Fibroblast of the aortic adventitia (primary cell): ENCODE results near the gene CAP2. TPM values are rescaled to one million over a fixed set of nuclear protein-coding genes. Genes with fewer than 3 reads are reported as not detected.
"Not testable (repeated sequence)": the region's sequence is repeated elsewhere in the genome, so short reads cannot be mapped to it uniquely, and the experiment has no call there.

Experiments
- DNase-seq: peaks from one replicate; pipeline ENCODE4 v3.0.0-alpha.2; 2010; ENCODE audit warnings: low read depth
- H3K4me3 ChIP-seq: 2 replicates; pipeline ENCODE4 v1.5.1; 2011; ENCODE audit warnings: low read depth, mild to moderate bottlenecking, control low read depth, low read length, moderate library complexity
- total RNA-seq: library from RNA; depleted of rRNA; stranded (reverse); fragments of >200 nt; gene quantifications from 2 replicates; pipeline ENCODE4 v1.2.3, GENCODE V29; 2012; ENCODE audit warnings: low replicate concordance
- TF ChIP-seq, protein P1 (sequence below): IDR thresholded peaks from 2 replicates; pipeline ENCODE4 v1.5.1; 2011; ENCODE audit warnings: mild to moderate bottlenecking, low read length, control low read depth, inconsistent platforms; ENCODE audit not compliant: insufficient read depth

Gene CAP2
- total RNA-seq, 1 donor = 8.7 TPM

DNA sequence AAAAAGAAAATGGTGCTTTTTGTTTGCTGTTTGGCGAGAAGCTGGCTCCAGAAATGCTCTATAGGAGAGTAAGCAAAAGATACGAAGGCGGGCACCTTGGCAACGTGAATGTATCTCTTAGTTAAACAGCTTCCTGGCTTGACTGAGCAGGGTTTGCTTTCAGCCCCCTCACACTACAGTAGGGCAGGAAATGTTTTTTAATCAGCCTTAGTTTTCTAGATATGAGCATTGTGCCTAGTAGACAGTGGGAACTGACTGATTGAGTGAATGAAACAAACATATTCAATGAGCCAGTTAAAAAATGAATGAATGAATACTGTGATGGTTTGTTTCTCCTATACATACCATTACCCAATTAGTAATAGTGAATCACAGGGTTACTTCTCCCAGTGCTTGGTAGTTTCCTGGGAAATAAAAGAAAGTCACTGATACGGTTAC, 19.9 kb downstream of the CAP2 start:
- DNase-seq = peak; percentile 9
- TF ChIP-seq, protein P1, sequence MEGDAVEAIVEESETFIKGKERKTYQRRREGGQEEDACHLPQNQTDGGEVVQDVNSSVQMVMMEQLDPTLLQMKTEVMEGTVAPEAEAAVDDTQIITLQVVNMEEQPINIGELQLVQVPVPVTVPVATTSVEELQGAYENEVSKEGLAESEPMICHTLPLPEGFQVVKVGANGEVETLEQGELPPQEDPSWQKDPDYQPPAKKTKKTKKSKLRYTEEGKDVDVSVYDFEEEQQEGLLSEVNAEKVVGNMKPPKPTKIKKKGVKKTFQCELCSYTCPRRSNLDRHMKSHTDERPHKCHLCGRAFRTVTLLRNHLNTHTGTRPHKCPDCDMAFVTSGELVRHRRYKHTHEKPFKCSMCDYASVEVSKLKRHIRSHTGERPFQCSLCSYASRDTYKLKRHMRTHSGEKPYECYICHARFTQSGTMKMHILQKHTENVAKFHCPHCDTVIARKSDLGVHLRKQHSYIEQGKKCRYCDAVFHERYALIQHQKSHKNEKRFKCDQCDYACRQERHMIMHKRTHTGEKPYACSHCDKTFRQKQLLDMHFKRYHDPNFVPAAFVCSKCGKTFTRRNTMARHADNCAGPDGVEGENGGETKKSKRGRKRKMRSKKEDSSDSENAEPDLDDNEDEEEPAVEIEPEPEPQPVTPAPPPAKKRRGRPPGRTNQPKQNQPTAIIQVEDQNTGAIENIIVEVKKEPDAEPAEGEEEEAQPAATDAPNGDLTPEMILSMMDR = no peak
- no peak overlapping the region for H3K4me3 ChIP-seq

DNA sequence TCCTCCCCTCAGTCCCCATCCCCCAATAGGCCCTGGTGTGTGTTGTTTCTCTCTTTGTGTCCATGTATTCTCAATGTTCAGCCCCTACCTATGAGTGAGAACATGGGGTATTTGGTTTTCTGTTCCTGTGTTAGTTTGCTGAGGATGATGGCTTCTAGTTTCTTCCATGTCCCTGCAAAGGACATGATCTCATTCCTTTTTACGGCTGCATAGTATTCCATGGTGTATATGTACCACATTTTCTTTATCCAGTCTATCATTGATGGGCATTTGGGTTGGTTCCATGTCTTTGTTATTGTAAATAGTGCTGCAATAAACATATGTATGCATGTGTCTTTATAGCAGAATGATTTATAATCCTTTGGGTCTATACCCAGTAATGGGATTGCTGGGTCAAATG, 21.0 kb downstream of the CAP2 start:
- not testable (repeated sequence) for H3K4me3 ChIP-seq, DNase-seq

DNA sequence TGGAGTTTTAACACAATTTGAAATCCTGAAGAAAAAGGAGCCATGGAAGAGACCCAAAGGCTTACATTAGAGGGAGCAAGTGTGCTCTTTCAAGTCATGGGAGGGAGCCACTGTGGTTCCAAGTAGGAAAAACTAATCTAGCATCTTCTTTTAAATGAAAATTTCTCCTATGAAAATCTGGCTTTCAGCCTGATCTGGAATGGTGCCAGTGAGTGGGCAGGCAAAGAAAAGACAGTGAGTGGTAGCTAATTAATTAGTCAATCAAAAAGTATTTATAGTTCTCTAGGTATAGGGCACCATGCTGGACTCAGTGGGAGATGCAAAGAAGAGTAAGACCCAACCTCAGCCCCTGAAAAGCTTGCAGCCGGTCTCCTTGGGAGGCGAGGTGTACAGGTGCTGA, 21.9 kb downstream of the CAP2 start:
- no peak overlapping the region for H3K4me3 ChIP-seq
- TF ChIP-seq, protein P1 = no peak
- DNase-seq = no peak

DNA sequence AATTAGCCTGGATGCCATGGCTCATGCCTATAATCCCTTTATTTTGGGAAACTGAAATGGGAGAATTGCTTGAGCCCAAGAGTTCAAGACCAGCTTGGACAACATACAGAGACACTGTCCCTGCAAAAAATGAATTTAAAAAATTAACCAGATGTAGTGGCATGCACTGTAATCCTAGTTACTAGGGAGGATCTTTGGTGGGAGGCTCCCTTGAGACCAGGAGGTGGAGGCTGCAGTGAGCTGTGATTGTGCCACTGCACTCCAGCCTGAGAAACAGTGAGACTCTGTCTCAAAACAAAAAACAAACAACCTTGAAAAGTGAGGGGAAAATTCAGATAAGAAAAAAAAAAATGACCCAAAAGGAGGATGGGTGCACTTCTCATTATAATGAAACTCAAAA, 23.4 kb downstream of the CAP2 start:
- no peak overlapping the region for H3K4me3 ChIP-seq
- TF ChIP-seq, protein P1 = no peak
- no peak for DNase-seq

DNA sequence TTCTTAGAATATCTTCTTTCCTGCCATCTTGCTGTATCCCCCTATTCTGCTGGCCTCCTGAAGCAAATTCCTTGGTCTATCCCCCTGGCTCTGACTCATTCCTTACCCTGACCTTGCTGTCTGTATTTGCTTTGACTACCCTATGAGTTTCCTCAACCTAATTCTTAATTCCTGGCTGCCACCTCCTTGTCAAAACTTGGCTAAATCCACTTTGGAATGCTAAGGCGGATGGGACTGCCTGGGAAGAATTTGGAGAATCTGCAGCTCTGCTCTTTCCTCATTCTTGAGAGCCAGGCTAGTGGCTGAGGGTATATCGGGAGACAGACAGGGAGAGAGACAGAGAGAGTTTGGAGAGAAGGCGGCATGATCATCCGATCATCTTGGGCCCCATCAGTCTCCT, 24.4 kb downstream of the CAP2 start:
- TF ChIP-seq, protein P1 = no peak
- DNase-seq = peak; percentile 77
- H3K4me3 ChIP-seq = no peak overlapping the region

DNA sequence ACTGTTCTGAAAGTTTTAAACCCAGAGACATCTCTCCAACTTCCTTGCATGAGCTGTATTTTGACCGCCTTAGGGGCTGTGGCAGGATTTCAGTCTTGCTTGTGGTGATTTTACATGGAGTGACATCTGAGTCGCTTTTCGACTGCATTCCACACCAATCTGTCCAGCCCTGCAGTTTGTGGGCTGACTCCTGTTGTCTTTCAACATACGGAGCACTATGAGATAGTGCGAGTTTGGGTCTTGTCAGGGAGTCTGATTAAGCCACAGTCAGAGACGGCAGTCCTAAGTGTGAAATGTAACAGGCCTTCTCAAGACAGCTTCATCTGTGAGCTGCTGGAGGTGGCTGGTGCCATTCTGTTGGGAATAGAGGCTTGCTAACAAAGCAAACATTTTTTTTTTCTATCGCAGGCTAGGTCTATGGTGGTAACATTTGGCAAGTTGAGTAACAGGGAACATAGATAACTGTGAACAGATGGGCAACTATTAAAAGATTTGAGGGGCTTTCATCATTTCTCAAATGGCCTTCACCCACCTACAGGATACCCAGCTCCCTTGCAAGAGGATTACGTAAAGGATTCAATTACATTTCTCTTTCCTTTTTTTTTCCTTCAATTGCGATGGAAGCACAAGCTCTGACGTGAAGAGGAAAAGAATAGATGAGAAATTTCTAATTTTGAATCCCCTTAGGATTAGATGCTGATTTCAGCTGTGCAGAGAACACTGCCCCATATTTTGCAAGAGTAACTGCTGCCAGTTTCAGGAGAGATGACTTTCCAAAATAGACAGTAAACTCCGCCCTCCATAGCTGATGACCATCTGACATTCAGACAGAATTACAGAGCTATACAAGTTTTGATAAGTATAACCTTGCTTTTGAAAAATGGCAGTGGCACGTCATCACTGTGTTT, 25.1 kb downstream of the CAP2 start:
- H3K4me3 ChIP-seq = no peak overlapping the region
- peak; percentile 49 for DNase-seq
- TF ChIP-seq, protein P1 = no peak

DNA sequence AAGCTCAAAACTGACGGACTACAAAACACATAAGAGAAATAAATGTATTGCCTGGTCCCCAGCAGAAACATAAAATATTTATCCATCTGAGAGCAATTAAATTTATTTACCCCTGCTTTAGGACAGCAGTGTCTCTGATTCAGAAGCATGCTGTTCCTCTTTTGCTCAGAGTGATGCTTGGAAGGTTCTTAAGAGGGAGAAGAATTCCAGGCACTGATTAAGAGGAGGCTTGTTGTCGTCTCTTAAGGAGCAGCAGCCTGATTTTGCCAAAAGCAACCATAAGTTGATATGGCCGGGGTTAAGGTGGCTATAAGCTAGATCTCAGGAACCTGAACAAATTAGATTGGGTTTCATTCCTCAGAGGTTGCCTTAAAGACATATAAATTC, 25.8 kb downstream of the CAP2 start:
- H3K4me3 ChIP-seq = no peak overlapping the region
- TF ChIP-seq, protein P1 = no peak
- no peak for DNase-seq
